ENCODE measurements around the gene OR6B1.
"Not testable (repeated sequence)": the region's sequence is repeated elsewhere in the genome, so short reads cannot be mapped to it uniquely, and the experiment has no call there.

OR6B1 gene

GRCh38 chr7:144049491-144049890 is 49.4 kb downstream of the OR6B1 start:
- no peak for DNase-seq (ENCODE audit: extremely low spot score)
- CTCF ChIA-PET, result no interaction called here
- no peak for TF ChIP-seq CTCF (IDR thresholded peaks at IDR 0.05; ENCODE audit: control extremely low read depth, extremely low read depth, low read depth, missing control alignments)
- POLR2A ChIA-PET, result no interaction called here

GRCh38 chr7:144050093-144050492 is 50.0 kb downstream of the OR6B1 start:
- ChIA-PET POLR2A (no interaction called here), CTCF (no interaction called here)
- no peak for TF ChIP-seq CTCF (IDR thresholded peaks at IDR 0.05; ENCODE audit: control extremely low read depth, extremely low read depth, low read depth, missing control alignments)
- DNase-seq (ENCODE audit: extremely low spot score), result no peak

GRCh38 chr7:144050884-144051283 is 50.8 kb downstream of the OR6B1 start:
- DNase-seq (ENCODE audit: extremely low spot score); CTCF ChIA-PET; POLR2A ChIA-PET: not testable (repeated sequence)

- POLR2A ChIA-PET, result no interaction called here
- CTCF ChIA-PET, result no interaction called here
- DNase-seq (ENCODE audit: extremely low spot score), result no peak
- TF ChIP-seq CTCF (IDR thresholded peaks at IDR 0.05; ENCODE audit: control extremely low read depth, extremely low read depth, low read depth, missing control alignments), result no peak
These were observed 57.8 kb downstream of the OR6B1 start for GRCh38 chr7:144057954-144058353.

Data from GM10248 (cell line).